Measurements from ENCODE around the gene MOB3A.

GRCh38 chr19:2129486-2129885, 33.4 kb upstream of the MOB3A start:
- TF ChIP-seq EZH2 (IDR thresholded peaks at IDR 0.05; ENCODE audit: low read length, missing control alignments) (no peak), CTCF (conservative IDR thresholded peaks at IDR 0.05 in 1 of 2, IDR thresholded peaks at IDR 0.05 in 1 of 2; ENCODE audit: low read depth in 1 of 2, low read length in 2 of 2) (no peak)
